Tibial nerve (tissue), 4 donors: Measurements from ENCODE around the gene NFATC2. TPM values are rescaled to one million over a fixed set of nuclear protein-coding genes. Genes with fewer than 3 reads are reported as not detected.

ENCODE experiments used
- DNase-seq, 2 donors: peaks; one replicate each; pipeline ENCODE4 v3.0.0-alpha.2; 2019; ENCODE audit warnings: low spot score in 2 of 2
- H3K27ac ChIP-seq, 4 donors: fragments of 200-600 bp; sonication (generic) in 3 of 4; one replicate each; pipeline ENCODE4 v1.5.1; 2017 to 2019; ENCODE audit warnings: mild to moderate bottlenecking in 1 of 4
- H3K27me3 ChIP-seq, 2 donors: fragments of 200-600 bp; sonication (generic) in 1 of 2; one replicate each; pipeline versions ENCODE4 v1.5.1 to v1.6.0; 2017 to 2019
- H3K36me3 ChIP-seq, 3 donors: fragments of 200-600 bp; sonication (generic); one replicate each; pipeline ENCODE4 v1.5.1; 2018 to 2019
- H3K4me1 ChIP-seq, 4 donors: fragments of 200-600 bp; sonication (generic) in 3 of 4; one replicate each; pipeline ENCODE4 v1.5.1; 2017 to 2019
- H3K4me3 ChIP-seq, 4 donors: fragments of 200-600 bp; sonication (generic) in 3 of 4; one replicate each; pipeline ENCODE4 v1.5.1; 2017 to 2019; ENCODE audit warnings: mild to moderate bottlenecking in 1 of 4, moderate library complexity in 1 of 4
- H3K9me3 ChIP-seq, 4 donors: fragments of 200-600 bp; sonication (generic) in 3 of 4; one replicate each; pipeline ENCODE4 v1.5.1; 2017 to 2019
- CTCF ChIP-seq, 5 experiments: fragments of 200-600 bp in 3 of 5; fragments of 450-650 bp in 2 of 5; sonication (generic) in 3 of 5; IDR thresholded peaks; one replicate each; pipeline ENCODE4 v1.5.1; 2016 to 2019; ENCODE audit warnings: antibody characterized with exemption in 5 of 5, mild to moderate bottlenecking in 3 of 5, moderate library complexity in 2 of 5
- EP300 ChIP-seq, 2 donors: sonication (generic); formaldehyde crosslinking; IDR thresholded peaks; one replicate each; pipeline ENCODE4 v1.6.1; 2017; ENCODE audit warnings: antibody characterized with exemption in 2 of 2, mild to moderate bottlenecking in 1 of 2
- POLR2A ChIP-seq, 2 donors: fragments of 450-650 bp; IDR thresholded peaks; one replicate each; pipeline ENCODE4 v1.6.1; 2017; ENCODE audit warnings: antibody characterized with exemption in 2 of 2, mild to moderate bottlenecking in 2 of 2, moderate library complexity in 2 of 2
- WGBS, 2 donors: methylation state at CpG; one replicate each; pipeline ENCODE4 v1.1.5; 2018; 5-methylcytosine and 5-hydroxymethylcytosine counted together
- total RNA-seq, 4 donors: library from RNA; depleted of rRNA; stranded (reverse); fragments of >200 nt; gene quantifications; one replicate each; pipeline ENCODE4 v1.1.0, GENCODE V29; 2016

The NFATC2 gene
- total RNA-seq, 4 donors from 2014 or later = 6.0 to 11.5 (median 7.7) TPM

DNA sequence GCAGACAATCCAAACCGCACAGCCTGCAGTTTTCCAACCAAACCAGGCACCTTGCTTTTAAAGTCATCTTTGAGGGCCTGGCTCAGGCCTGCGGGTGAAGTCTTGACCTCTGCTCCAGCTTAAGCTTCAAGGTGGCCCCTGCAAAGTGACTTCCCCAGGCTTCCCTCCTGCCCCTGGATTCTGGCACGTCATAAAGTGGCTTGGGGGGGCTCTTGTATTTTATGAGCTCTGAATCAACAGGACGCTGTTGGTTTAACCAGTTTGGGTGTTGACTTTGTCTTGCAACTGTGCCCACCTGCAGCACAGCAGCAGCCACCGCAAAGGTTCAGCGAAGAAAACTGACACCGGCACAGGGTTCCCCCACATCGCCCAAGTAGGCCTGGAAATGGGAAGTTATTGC lies 81.2 kb downstream of the NFATC2 start:
- no peaks in the 10 kb centered on the region for H3K36me3 ChIP-seq
- no peaks in the 10 kb centered on the region for H3K27me3 ChIP-seq
- H3K4me1 ChIP-seq = peaks cover 6 to 28% (median 11%) of the 10 kb centered on the region in 4 donors
- no peak overlapping the region for H3K4me3 ChIP-seq
- H3K27ac ChIP-seq = no peak overlapping the region
- 90 to 94% methylated on average over 8 of the region's 8 CpGs for WGBS, 2 donors
- H3K9me3 ChIP-seq = no peaks in the 10 kb centered on the region
- no peak for TF ChIP-seq POLR2A (IDR thresholded peaks at IDR 0.05)
- TF ChIP-seq EP300 (IDR thresholded peaks at IDR 0.05) = no peak
- no peak for TF ChIP-seq CTCF (IDR thresholded peaks at IDR 0.05)
- no peak for DNase-seq

DNA sequence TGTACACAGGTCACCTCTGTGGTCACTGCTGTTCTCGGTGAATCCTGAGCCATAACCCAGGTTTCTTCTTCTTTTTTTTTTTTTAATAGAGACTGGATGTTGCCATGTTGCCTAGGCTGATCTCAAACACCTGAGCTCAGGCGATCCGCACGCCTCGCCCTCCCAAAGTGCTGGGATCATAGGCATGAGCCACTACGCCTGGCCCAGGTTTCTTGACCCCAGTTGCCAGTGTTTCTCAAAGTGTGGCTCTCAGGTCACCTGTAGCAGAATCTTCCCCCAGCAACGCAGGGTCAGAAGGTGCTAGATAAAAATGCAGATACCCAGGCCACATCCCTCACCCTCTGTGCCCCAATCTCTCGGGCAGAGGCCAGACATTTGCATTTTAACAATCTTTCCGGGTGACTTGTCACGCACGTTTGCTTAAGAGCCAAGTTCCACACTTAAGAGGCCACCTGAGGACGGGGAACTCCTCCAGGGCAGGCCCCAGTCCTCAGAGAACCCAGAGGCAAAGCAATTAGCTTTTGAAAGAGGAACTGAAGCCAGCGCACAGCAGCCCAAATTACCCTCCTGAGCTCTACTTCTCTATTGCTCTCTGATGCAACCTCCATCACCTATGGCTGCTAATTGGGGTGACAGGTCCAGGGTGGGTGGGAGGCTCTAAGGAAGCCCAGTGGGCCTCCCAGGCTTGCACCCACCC lies 81.8 kb downstream of the NFATC2 start:
- Histone ChIP-seq H3K9me3 (no peaks in the 10 kb centered on the region), H3K4me3 (no peak overlapping the region), H3K4me1 (peaks cover 6 to 33% (median 16%) of the 10 kb centered on the region in 4 donors), H3K27me3 (no peaks in the 10 kb centered on the region), H3K36me3 (no peaks in the 10 kb centered on the region), H3K27ac (no peak overlapping the region)
- DNase-seq = no peak
- WGBS, 2 donors = 90 to 94% methylated on average over 12 to 13 of the region's 13 CpGs
- TF ChIP-seq POLR2A (IDR thresholded peaks at IDR 0.05) (no peak), EP300 (IDR thresholded peaks at IDR 0.05) (no peak), CTCF (IDR thresholded peaks at IDR 0.05) (no peak)

GRCh38 chr20:51460163-51460562 lies 82.4 kb downstream of the NFATC2 start:
- H3K4me3 ChIP-seq = no peak overlapping the region
- peaks cover 6 to 36% (median 16%) of the 10 kb centered on the region in 4 donors for H3K4me1 ChIP-seq
- no peaks in the 10 kb centered on the region for H3K9me3 ChIP-seq
- no peak for DNase-seq
- no peak overlapping the region for H3K27ac ChIP-seq
- WGBS, 2 donors = 88 to 95% methylated on average over 3 of the region's 3 CpGs
- TF ChIP-seq CTCF (IDR thresholded peaks at IDR 0.05) (no peak), POLR2A (IDR thresholded peaks at IDR 0.05) (no peak), EP300 (IDR thresholded peaks at IDR 0.05) (no peak)
- no peaks in the 10 kb centered on the region for H3K27me3 ChIP-seq
- no peaks in the 10 kb centered on the region for H3K36me3 ChIP-seq

- Histone ChIP-seq H3K27ac (no peak overlapping the region), H3K4me1 (peaks cover 6 to 36% (median 16%) of the 10 kb centered on the region in 4 donors), H3K9me3 (no peaks in the 10 kb centered on the region), H3K4me3 (no peak overlapping the region), H3K36me3 (peaks cover 0 to 9% (median 0%) of the 10 kb centered on the region in 3 donors), H3K27me3 (no peaks in the 10 kb centered on the region)
- DNase-seq = no peak
- TF ChIP-seq CTCF (IDR thresholded peaks at IDR 0.05) = no peak
- TF ChIP-seq EP300 (IDR thresholded peaks at IDR 0.05) = no peak
- no peak for TF ChIP-seq POLR2A (IDR thresholded peaks at IDR 0.05)
- 95 to 98% methylated on average over 13 of the region's 13 CpGs for WGBS, 2 donors
Observed at GRCh38 chr20:51458751-51459439, 83.6 kb downstream of the NFATC2 start.

DNA sequence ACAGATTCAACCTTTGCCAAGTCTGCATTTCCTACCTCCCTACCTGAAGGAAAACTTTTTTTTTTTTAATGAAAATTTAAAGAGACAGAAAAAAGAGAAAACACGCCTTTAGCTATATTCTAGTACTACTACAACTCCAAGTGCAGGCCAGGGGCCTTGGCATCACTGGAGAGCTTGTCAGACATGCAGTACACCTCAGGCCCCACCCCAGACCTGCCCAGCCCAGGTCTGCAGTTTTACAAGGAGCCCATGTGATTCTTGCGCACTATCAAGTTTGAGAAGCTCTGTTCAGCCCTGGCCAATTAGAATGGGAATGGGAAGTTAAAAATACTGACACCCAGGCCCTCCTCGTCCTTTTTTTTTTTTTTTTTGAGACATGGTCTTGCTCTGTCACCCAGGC lies 85.0 kb downstream of the NFATC2 start:
- peak overlapping the region in 2 of 4 donors; percentile 85 to 86 for H3K27ac ChIP-seq
- TF ChIP-seq CTCF (IDR thresholded peaks at IDR 0.05) (no peak), POLR2A (IDR thresholded peaks at IDR 0.05) (no peak), EP300 (IDR thresholded peaks at IDR 0.05) (no peak)

More for the DNA sequence above, 85.0 kb downstream of the NFATC2 start:
- H3K4me1 ChIP-seq = peaks cover 6 to 23% (median 16%) of the 10 kb centered on the region in 4 donors
- H3K27me3 ChIP-seq = no peaks in the 10 kb centered on the region
- H3K4me3 ChIP-seq = no peak overlapping the region
- no peak for DNase-seq
- no peaks in the 10 kb centered on the region for H3K9me3 ChIP-seq
- WGBS, 2 donors = 77 to 85% methylated on average over 3 of the region's 3 CpGs
- peaks cover 0 to 16% (median 0%) of the 10 kb centered on the region in 3 donors for H3K36me3 ChIP-seq
